Measurements from ENCODE around the gene KCNG1. TPM values are rescaled to one million over a fixed set of nuclear protein-coding genes. Genes with fewer than 3 reads are reported as not detected.

The KCNG1 gene, protein sequence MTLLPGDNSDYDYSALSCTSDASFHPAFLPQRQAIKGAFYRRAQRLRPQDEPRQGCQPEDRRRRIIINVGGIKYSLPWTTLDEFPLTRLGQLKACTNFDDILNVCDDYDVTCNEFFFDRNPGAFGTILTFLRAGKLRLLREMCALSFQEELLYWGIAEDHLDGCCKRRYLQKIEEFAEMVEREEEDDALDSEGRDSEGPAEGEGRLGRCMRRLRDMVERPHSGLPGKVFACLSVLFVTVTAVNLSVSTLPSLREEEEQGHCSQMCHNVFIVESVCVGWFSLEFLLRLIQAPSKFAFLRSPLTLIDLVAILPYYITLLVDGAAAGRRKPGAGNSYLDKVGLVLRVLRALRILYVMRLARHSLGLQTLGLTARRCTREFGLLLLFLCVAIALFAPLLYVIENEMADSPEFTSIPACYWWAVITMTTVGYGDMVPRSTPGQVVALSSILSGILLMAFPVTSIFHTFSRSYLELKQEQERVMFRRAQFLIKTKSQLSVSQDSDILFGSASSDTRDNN
- 1.1 and 3.4 TPM in 2 replicates for total RNA-seq

GRCh38 chr20:51022803-51023616, at the start of gene KCNG1:
TSS of gene KCNG1 (minus strand) at chr20:51023107. CDS start at chr20:51010338, 12,769 bp downstream.

DNA sequence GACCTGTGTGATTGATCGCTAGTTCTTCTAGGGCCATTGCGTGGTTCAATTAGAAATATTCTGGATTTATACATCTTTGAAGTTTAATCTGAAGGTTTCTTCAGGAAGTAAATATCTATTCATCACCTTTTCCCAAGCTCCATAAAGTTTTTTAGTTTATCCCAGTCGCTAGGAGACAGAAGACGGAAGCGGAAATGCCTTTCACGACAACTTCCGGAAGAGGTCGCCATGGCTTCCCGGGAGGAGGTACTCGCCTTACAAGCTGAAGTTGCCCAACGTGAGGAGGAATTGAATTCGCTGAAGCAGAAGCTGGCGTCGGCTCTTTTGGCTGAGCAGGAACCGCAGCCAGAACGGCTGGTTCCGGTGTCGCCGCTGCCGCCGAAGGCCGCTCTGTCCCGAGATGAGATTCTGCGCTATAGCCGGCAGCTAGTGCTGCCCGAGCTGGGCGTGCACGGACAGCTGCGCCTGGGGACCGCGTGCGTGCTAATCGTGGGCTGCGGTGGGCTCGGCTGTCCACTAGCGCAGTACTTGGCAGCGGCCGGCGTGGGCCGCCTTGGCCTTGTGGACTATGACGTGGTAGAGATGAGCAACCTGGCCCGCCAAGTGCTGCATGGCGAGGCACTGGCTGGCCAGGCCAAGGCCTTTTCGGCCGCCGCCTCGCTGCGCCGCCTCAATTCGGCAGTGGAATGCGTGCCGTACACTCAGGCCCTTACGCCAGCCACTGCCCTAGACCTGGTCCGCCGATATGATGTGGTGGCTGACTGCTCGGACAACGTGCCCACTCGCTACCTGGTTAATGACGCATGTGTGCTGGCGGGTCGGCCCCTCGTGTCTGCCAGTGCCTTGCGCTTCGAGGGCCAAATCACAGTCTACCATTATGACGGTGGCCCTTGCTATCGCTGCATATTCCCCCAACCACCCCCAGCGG, 64.0 kb downstream of the KCNG1 start, which contains the start of gene MOCS3:
TSS of gene MOCS3 (plus strand) at position 204 of the 928 bp plus-strand sequence. CDS start at position 229, 25 bp downstream.

DNA sequence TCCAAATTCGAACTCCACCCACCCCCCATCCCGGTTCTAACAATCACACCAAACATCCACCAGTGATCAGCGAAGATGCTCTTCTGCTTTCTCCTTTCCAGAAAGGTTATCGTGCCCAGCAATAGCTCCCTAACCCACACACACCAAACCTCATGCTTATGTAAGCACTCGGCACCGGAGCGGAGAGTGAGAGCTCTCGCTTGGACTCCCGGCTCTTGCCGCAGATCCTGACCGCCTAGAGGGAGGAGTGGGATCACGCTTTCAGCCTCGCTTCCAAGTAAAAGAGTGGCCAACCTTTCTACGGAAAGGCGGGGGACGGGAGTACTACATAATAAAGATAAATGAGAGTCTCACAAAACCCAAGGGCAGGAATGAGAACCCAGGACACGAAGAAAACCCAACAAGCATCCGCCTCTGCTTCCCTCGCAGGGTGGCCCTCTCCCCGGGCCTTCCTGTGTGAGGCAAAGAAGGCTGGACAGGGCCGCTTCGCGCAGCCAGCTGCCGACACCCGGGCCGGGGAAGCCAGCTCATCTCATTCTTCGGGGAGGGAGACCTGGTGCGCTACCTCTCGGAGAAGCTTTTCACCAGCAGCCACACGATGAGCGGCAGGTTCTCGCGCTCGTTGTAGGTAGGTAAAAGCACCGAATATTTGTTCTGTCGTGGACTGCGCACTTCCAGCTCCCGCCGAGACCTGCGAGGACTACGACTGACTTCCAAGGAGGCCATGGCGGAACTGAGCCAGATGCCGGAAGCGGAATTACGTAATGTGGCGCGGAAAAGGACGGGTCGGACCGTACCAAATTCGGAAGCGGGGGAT, 64.9 kb downstream of the KCNG1 start, which contains the start of gene DPM1:
TSS of gene DPM1 (minus strand) at position 735 of the 817 bp plus-strand sequence. CDS start at position 726, 9 bp downstream.

Other genes starting within 250 kb of the KCNG1 start
- gene BCAS4, start 228.0 kb downstream of the KCNG1 start, total RNA-seq, result 5.5 and 7.2 TPM in 2 replicates
- gene ADNP, start 91.7 kb downstream of the KCNG1 start, total RNA-seq, result 27.8 and 31.2 TPM in 2 replicates
- gene DPM1, start 64.6 kb downstream of the KCNG1 start, total RNA-seq, result 80.3 and 86.4 TPM in 2 replicates
- gene MOCS3, start 64.3 kb downstream of the KCNG1 start, total RNA-seq, result 7.7 and 8.0 TPM in 2 replicates